Neural cell (in vitro differentiated cells): ENCODE data around the gene NPR2. TPM values are rescaled to one million over a fixed set of nuclear protein-coding genes. Genes with fewer than 3 reads are reported as not detected.
A peak's percentile ranks its signal among the peaks of the same experiment; 100 is the strongest.

ENCODE experiments used
- H2AFZ ChIP-seq: fragments of 200-600, 300-800 bp; sonication (generic), shearing (Covaris generic); 2 replicates; pipeline ENCODE4 v1.6.0; 2014; ENCODE audit warnings: low read depth, mild to moderate bottlenecking, antibody characterized with exemption, low read length, moderate library complexity
- H3F3A ChIP-seq: fragments of 200-600 bp; shearing (Covaris generic); 2 replicates; pipeline ENCODE4 v1.6.1; 2016; ENCODE audit warnings: mild to moderate bottlenecking, moderate library complexity, mixed read lengths, antibody characterized with exemption, low read length; ENCODE audit not compliant: insufficient read depth, poor library complexity, severe bottlenecking
- H3K27ac ChIP-seq: fragments of 200-600, 300-800 bp; sonication (generic), shearing (Covaris generic); 2 replicates; pipeline ENCODE4 v1.5.1; 2014; ENCODE audit warnings: mild to moderate bottlenecking, low read length, moderate library complexity
- H3K27me3 ChIP-seq: fragments of 300-800, 200-600 bp; sonication (generic), shearing (Covaris generic); 2 replicates; pipeline ENCODE4 v1.6.0; 2014; ENCODE audit warnings: mild to moderate bottlenecking, low read depth, low read length, moderate library complexity; ENCODE audit not compliant: insufficient read depth
- H3K36me3 ChIP-seq: fragments of 300-800, 200-600 bp; sonication (generic), shearing (Covaris generic); 2 replicates; pipeline ENCODE4 v1.5.1; 2014; ENCODE audit warnings: mild to moderate bottlenecking, antibody characterized with exemption, low read length, moderate library complexity; ENCODE audit not compliant: insufficient read depth
- H3K4me2 ChIP-seq: fragments of 300-800, 200-600 bp; sonication (generic), shearing (Covaris generic); 2 replicates; pipeline ENCODE4 v1.6.0; 2014; ENCODE audit warnings: mild to moderate bottlenecking, low read length
- H3K4me3 ChIP-seq: fragments of 300-800, 200-600 bp; sonication (generic), shearing (Covaris generic); 2 replicates; pipeline ENCODE4 v1.5.1; 2014; ENCODE audit warnings: mild to moderate bottlenecking, low read length, moderate library complexity
- H3K79me2 ChIP-seq: fragments of 200-600 bp; shearing (Covaris generic); replicated peaks from 2 replicates; pipeline ENCODE4 v1.6.0; 2014; ENCODE audit warnings: mild to moderate bottlenecking, low read length, moderate library complexity; ENCODE audit not compliant: insufficient read depth
- H3K9ac ChIP-seq: fragments of 300-800, 200-600 bp; sonication (generic), shearing (Covaris generic); 2 replicates; pipeline ENCODE4 v1.6.1; 2016; ENCODE audit warnings: mild to moderate bottlenecking, low read length, mixed read lengths
- H3K9me2 ChIP-seq: fragments of 200-600 bp; shearing (Covaris generic); 2 replicates; pipeline ENCODE4 v1.6.1; 2016; ENCODE audit warnings: mild to moderate bottlenecking, low read length, mixed read lengths; ENCODE audit not compliant: insufficient read depth
- H3K9me3 ChIP-seq: fragments of 200-600, 300-800 bp; sonication (generic), shearing (Covaris generic); 2 replicates; pipeline ENCODE4 v1.6.1; 2016; ENCODE audit warnings: mild to moderate bottlenecking, mixed run types, low read length, moderate library complexity, mixed read lengths
- H4K20me1 ChIP-seq: fragments of 200-600 bp; shearing (Covaris generic); 2 replicates; pipeline ENCODE4 v1.6.1; 2016; ENCODE audit warnings: mild to moderate bottlenecking, mixed run types; ENCODE audit not compliant: insufficient read depth
- EP300 ChIP-seq: fragments of 450-650 bp; conservative IDR thresholded peaks from 2 replicates; pipeline ENCODE4 v1.6.1; 2014; ENCODE audit warnings: antibody characterized with exemption, mild to moderate bottlenecking, moderate library complexity; ENCODE audit not compliant: poor library complexity, severe bottlenecking
- EZH2 ChIP-seq: fragments of 200-600, 300-800 bp; shearing (Covaris generic), sonication (generic); IDR thresholded peaks from 2 replicates; pipeline ENCODE4 v1.6.1; 2014; ENCODE audit warnings: antibody characterized with exemption, low read length, borderline replicate concordance, mild to moderate bottlenecking; ENCODE audit not compliant: insufficient read depth, poor library complexity, severe bottlenecking
- MXI1 ChIP-seq: fragments of 450-650 bp; conservative IDR thresholded peaks from 2 replicates; pipeline ENCODE4 v1.6.1; 2014; ENCODE audit warnings: antibody characterized with exemption, mild to moderate bottlenecking; ENCODE audit not compliant: poor library complexity, severe bottlenecking
- POLR2AphosphoS5 ChIP-seq: IDR thresholded peaks from 2 replicates; pipeline ENCODE4 v1.6.1; 2012
- REST ChIP-seq: IDR thresholded peaks from 2 replicates; pipeline ENCODE4 v1.6.1; 2012; ENCODE audit warnings: borderline replicate concordance
- TAF1 ChIP-seq: IDR thresholded peaks from 2 replicates; pipeline ENCODE4 v1.6.1; 2012; ENCODE audit warnings: low read depth
- polyA plus RNA-seq: library from polyadenylated mRNA; depleted of rRNA; stranded (reverse); fragments of >200 nt; gene quantifications from 2 replicates; pipeline ENCODE4 v1.2.3, GENCODE V29; 2014

NPR2 gene
- polyA plus RNA-seq, 1 donor from 2014 or later, result 9.6 TPM

GRCh38 chr9:35748242-35748857 lies 43.0 kb upstream of the NPR2 start:
- Histone ChIP-seq H3K9me2 (no peaks in the 10 kb centered on the region), H3K27ac (peak overlapping the region; percentile 58), H3K4me2 (peak overlapping the region; percentile 99), H2AFZ (peak overlapping the region; percentile 1), H3K9me3 (no peaks in the 10 kb centered on the region), H3K79me2 (peaks cover 38% of the 10 kb centered on the region), H4K20me1 (no peaks in the 10 kb centered on the region), H3K27me3 (no peaks in the 10 kb centered on the region), H3K9ac (peak overlapping the region; percentile 88), H3K4me3 (peak overlapping the region; percentile 93), H3K36me3 (no peaks in the 10 kb centered on the region), H3F3A (no peaks in the 10 kb centered on the region)
- TF ChIP-seq MXI1 (no peak), REST (no peak), EZH2 (no peak), POLR2AphosphoS5 (no peak)

- H3K27me3 ChIP-seq, result no peaks in the 10 kb centered on the region
- H3K4me3 ChIP-seq, result peak within 1 kb of the TSS; percentile 93
- H3K36me3 ChIP-seq, result peaks cover 1% of the 10 kb centered on the region
- no peaks in the 10 kb centered on the region for H4K20me1 ChIP-seq
- no peaks in the 10 kb centered on the region for H3K9me2 ChIP-seq
- no peaks in the 10 kb centered on the region for H3F3A ChIP-seq
- peak within 1 kb of the TSS; percentile 89 for H3K27ac ChIP-seq
- peak within 1 kb of the TSS; percentile 99 for H3K4me2 ChIP-seq
- TF ChIP-seq REST, result no peak
- no peak for TF ChIP-seq TAF1
- TF ChIP-seq POLR2AphosphoS5, result peak; percentile 84
- peak; percentile 66 for TF ChIP-seq MXI1
- peak; percentile 30 for TF ChIP-seq EP300
- peak within 1 kb of the TSS; percentile 75 for H2AFZ ChIP-seq
- peak within 1 kb of the TSS; percentile 88 for H3K9ac ChIP-seq
- peaks cover 38% of the 10 kb centered on the region for H3K79me2 ChIP-seq
- H3K9me3 ChIP-seq, result no peaks in the 10 kb centered on the region
These were observed 42.4 kb upstream of the NPR2 start, which contains the start of the genes GBA2 and RGP1 for GRCh38 chr9:35748858-35749514. Gene GBA2, minus strand, starts transcription at chr9:35749228. Its CDS starts 524 bp downstream, at chr9:35748704. Gene RGP1, plus strand, starts transcription at chr9:35749287. Its CDS starts 469 bp downstream, at chr9:35749756.
